GM18861 (cell line): Measurements from ENCODE around the gene PDHX.
"Not testable (repeated sequence)": the region's sequence is repeated elsewhere in the genome, so short reads cannot be mapped to it uniquely, and the experiment has no call there.

Experiments used
- ATAC-seq: cut with Tn5 transposase; IDR thresholded peaks from one replicate; pipeline ENCODE4 v1.9.1; 2021; ENCODE audit not compliant: unreplicated experiment

Gene PDHX

GRCh38 chr11:35015621-35016387 lies 99.4 kb downstream of the PDHX start:
- ATAC-seq: no peak

DNA sequence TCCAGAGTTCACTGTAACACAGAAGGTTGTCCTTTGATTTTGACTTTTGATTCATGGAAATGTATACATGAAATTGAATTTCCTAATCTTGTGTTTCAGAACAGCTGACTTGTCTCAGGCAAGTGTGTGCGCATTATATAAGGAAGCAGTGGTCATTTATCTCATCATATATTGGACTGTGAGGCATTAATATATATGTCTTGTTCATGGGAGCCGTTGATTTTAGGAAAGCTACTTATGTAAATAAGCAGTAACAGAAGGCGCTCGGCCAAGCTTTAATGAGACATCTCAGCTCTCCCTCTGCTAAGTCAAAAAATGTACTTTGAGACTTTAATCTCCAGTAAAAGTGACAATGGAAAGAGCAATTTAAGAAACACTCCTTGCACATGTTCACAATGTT lies 100.5 kb downstream of the PDHX start:
- no peak for ATAC-seq

GRCh38 chr11:35017528-35018342 lies 101.3 kb downstream of the PDHX start:
- no peak for ATAC-seq

DNA sequence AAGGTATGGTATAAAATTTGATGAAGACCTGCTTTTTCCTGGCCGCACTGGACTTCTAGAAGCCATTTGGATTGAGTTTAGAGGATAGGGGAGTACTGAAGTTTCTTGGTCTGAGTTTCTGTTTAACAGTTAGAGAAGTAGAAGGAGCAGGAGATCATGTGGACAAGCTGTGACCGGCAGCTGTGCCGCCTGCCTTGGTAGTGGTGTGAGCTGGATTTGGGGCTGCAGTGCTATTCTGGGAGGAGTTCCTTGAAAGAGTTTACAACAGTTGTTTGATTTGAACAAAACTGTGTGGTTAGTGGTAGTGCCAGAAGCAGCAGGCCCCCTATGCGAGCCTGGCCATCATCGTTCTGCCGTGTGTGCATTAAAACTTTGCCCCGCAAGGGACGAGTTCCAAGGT lies 105.2 kb downstream of the PDHX start:
- ATAC-seq: no peak

- not testable (repeated sequence) for ATAC-seq
These were observed 107.5 kb downstream of the PDHX start for GRCh38 chr11:35023940-35024339.

DNA sequence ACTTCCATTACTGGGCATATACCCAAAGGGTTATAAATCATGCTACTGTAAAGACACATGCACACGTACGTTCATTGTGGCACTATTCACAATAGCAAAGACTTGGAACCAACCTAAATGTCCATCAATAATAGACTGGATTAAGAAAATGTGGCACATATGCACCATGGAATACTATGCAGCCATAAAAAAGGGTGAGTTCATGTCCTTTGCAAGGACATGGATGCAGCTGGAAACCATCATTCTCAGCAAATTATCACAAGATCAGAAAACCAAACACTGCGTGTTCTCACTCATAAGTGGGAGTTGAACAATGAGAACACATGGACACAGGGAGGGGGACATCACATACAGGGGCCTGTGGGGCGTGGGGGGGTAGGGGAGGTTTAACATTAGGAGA lies 111.6 kb downstream of the PDHX start:
- ATAC-seq: not testable (repeated sequence)

DNA sequence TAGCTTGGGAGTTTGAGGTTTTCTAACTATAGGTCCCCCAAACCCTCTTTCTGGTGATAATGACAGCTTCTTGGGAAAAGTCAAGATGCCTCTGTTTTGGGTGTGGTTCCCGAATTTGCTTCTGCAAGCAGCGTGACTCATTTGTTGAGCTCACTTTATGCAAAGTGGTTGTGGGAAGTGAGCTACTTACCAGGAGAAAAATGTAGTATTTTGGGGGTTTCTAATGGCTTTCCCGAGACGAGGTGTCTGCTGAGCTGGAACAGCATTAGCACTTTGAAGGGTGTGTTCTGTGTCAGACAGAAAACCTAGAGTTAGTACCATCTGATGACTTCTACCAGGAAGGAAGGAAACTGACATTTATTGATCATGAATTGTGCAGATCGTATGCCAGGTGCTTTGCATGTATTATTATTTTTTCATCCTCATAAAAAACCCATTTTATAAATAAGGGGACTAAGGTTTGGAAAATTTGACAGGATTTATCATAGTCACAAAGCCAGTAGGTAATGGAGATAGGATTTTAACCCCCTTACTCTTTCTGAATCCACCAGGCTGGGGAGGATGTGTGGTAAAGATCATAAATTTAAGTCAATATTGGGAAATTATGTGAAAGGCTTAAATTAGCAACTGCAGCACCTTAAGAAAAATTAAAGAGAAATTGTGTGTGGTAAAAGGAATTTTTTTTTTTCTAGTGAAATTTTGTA lies 113.7 kb downstream of the PDHX start:
- peak; percentile 80 for ATAC-seq

DNA sequence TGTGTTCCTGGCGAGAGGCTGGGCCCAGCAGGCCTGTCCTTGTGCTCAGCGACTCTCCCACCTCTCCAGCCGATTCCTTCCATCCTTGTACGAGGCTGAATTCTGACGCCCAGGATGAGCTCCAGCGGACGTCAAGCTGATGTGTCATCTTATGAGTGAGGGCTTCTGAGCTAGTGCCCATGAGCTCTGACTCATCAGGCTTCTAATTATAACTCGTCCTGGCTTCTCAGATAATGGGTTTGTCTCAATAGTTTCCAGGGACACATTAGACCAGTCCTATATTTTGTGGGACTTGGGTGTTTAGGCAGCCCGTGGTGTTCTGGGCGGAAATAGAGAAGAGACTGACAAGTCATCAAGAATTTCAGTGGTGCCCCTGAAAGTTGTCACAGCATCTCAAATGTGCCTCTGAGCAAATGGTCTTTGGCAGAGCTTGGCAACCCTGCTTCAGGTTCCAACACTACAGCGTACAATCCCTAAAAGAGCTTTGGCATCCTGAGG lies 114.3 kb downstream of the PDHX start:
- ATAC-seq: no peak

- no peak for ATAC-seq
These were observed 114.9 kb downstream of the PDHX start for GRCh38 chr11:35031346-35031745.

DNA sequence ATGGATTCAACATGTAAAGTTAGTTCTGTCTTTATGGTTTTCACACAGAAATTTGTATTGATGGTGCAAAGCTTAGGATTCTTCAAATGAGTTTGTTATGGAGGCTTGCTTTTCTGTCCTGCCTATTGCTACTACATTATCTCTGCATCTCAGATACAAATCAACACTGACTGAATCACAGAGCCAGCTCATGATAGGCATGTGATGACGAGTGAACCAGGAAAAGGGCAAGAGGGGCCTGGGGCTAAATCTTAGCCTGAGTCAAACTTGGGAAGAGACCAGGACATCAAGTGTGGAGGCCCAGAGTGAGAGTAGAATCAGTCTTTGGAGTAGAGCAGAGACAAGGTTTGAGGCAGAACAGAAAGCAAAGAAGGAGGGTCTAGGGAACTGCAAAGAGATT lies 115.4 kb downstream of the PDHX start:
- no peak for ATAC-seq

- no peak for ATAC-seq
These were observed 116.6 kb downstream of the PDHX start for GRCh38 chr11:35033011-35033410.

GRCh38 chr11:35034401-35034800 lies 118.0 kb downstream of the PDHX start:
- ATAC-seq: no peak

- peak; percentile 22 for ATAC-seq
These were observed 119.5 kb downstream of the PDHX start for GRCh38 chr11:35035894-35036408.

- ATAC-seq: no peak
These were observed 120.2 kb downstream of the PDHX start for GRCh38 chr11:35036639-35037038.

GRCh38 chr11:35038211-35038928 lies 122.0 kb downstream of the PDHX start:
- ATAC-seq: no peak

DNA sequence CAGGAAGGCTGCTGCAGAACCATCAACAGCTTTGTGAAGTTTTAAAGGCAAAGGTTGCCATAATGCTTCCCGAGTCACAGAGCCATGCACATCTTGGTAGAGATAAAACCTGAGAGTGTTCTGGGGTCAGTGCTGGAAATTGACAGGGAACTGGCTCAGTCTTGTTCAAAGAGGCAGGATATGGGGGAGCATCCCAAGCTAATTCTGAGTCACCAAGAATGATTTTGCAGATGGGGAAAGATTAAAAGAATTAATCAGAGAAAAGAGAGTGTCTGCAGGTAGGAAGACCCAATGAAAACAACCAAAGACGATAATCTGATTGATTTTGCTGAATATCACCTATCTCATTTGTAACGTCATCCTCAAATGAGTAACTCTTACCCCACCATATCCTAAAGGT lies 122.7 kb downstream of the PDHX start:
- ATAC-seq: no peak

GRCh38 chr11:35040221-35040942 lies 124.0 kb downstream of the PDHX start:
- peak; percentile 62 for ATAC-seq

DNA sequence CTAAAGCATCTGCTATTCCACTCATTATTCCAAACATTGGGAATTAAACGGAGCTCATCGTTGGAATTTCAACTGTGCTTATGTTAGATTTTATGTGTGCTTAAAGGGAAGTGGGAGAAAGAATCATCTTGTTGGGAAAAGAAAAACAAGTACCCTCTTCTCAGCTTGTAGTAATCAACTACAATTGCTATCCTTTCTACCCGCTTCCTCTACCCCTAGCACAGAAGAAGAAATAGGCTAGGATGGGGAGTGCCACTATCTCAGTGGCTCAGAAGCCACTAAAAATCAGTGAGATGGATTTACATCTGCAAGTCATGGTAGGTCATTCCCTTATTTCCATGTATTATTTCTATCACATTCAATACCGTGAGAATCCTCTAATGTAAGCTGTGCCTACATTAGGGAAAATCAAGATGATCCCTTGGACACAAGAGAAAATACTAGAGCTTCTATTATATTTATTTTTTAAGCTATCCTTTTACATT lies 124.7 kb downstream of the PDHX start:
- ATAC-seq: no peak

GRCh38 chr11:35042224-35042623 lies 125.8 kb downstream of the PDHX start:
- no peak for ATAC-seq

- ATAC-seq: no peak
These were observed 126.5 kb downstream of the PDHX start for GRCh38 chr11:35042913-35043312.
